ENCODE measurements around the gene RIBC2.

RIBC2 gene

DNA sequence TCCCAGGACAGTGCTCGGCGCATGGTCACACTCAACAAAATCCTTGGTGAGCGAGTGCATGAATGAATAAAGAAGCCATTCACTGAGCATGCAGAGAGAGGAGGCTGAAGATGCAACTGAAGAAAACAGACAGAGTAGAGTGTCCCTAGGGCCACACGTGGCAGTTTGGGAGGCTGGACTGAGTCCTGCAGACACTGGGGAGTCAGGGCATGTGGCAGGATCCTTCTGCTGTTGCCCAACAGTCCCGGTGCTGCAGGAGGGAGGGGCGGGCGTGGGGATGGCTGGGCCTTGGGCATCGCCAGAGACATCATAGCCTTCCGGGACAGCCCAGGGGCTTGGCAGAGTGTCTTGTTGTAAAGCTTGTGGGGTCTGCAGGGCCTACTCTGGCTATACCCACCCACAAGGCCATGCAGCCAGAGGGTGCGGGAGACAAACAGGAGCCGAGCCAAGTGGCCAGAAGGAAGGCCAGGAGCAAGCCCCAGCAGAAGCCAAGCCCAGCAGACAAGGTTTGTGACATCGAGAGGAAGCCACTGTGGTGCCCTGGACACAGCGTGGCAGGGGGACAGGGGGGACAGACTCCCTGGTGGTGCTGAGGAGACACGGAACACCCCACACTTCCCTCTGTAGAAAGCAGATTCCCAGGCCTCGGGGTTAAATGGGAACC, 62.5 kb downstream of the RIBC2 start:
- POLR2A ChIA-PET (ENCODE audit: low non-redundant PET) = no interaction called here
- no peak for DNase-seq (ENCODE audit: low spot score)
- TF ChIP-seq, protein P1, sequence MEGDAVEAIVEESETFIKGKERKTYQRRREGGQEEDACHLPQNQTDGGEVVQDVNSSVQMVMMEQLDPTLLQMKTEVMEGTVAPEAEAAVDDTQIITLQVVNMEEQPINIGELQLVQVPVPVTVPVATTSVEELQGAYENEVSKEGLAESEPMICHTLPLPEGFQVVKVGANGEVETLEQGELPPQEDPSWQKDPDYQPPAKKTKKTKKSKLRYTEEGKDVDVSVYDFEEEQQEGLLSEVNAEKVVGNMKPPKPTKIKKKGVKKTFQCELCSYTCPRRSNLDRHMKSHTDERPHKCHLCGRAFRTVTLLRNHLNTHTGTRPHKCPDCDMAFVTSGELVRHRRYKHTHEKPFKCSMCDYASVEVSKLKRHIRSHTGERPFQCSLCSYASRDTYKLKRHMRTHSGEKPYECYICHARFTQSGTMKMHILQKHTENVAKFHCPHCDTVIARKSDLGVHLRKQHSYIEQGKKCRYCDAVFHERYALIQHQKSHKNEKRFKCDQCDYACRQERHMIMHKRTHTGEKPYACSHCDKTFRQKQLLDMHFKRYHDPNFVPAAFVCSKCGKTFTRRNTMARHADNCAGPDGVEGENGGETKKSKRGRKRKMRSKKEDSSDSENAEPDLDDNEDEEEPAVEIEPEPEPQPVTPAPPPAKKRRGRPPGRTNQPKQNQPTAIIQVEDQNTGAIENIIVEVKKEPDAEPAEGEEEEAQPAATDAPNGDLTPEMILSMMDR (conservative IDR thresholded peaks at IDR 0.05; ENCODE audit: low read depth) = no peak
- CTCF ChIA-PET = no interaction called here
- no peak overlapping the region for H3K27ac ChIP-seq

DNA sequence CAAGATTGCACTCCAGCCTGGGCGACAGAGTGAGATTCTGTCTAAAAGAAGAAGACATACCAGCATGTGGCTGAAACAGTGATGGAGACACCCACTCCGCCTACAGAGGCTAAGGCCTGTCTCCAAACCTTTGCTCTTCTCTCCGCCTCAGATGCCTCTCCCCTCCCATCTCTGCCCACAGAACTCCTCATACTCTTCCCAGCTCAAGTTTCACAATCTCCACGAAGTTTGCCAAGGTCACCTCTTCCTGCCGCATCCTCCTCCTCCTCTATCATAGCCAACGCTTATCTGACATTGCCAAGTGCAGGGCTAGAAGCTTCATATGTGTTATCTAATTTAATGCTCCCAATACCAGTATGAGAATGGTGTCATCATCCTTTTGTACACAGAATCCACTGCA, 63.3 kb downstream of the RIBC2 start:
- POLR2A ChIA-PET (ENCODE audit: low non-redundant PET) = no interaction called here

DNA sequence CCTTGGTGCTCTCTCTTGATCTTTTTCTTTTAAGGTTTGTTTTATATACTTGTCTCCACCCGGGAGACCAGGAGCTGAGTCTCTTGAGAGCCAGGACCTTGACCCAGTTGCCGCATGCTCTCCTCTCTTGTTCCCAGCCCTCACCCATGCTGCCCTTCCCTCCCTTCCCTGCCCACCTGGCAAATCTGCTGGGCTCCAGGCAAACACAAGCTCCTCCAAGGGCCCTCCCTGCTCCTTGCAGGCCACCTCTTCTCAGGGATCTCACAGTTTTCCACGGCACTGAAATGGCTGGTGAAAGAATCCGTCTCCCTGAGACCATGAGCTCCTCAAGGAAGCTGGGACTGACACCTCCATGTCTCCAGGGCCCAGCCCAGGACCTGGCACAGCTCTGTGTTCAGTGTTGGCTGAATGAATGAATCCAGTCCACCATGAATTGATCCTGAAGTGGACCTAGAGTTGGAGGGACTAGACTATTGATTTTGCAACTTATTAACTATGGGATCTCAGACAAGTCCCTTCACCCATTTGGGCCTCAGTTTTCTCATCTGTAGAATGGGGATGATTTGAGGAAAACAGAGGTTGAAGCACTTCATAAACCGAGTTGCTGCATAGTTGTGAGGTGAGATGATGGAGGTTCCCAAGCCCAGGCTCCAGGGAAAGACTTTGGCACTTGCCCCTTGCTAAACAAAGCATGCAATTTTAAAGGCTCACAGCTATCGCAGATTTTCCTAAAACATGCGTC, 64.0 kb downstream of the RIBC2 start:
- CTCF ChIA-PET = no interaction called here
- H3K27ac ChIP-seq = no peak overlapping the region
- POLR2A ChIA-PET (ENCODE audit: low non-redundant PET) = no interaction called here
- DNase-seq (ENCODE audit: low spot score) = no peak
- TF ChIP-seq, protein P1 (conservative IDR thresholded peaks at IDR 0.05; ENCODE audit: low read depth) = no peak

More for the DNA sequence above, 63.3 kb downstream of the RIBC2 start:
- CTCF ChIA-PET = no interaction called here
- H3K27ac ChIP-seq = no peak overlapping the region
- no peak for DNase-seq (ENCODE audit: low spot score)
- TF ChIP-seq, protein P1 (conservative IDR thresholded peaks at IDR 0.05; ENCODE audit: low read depth) = no peak

DNA sequence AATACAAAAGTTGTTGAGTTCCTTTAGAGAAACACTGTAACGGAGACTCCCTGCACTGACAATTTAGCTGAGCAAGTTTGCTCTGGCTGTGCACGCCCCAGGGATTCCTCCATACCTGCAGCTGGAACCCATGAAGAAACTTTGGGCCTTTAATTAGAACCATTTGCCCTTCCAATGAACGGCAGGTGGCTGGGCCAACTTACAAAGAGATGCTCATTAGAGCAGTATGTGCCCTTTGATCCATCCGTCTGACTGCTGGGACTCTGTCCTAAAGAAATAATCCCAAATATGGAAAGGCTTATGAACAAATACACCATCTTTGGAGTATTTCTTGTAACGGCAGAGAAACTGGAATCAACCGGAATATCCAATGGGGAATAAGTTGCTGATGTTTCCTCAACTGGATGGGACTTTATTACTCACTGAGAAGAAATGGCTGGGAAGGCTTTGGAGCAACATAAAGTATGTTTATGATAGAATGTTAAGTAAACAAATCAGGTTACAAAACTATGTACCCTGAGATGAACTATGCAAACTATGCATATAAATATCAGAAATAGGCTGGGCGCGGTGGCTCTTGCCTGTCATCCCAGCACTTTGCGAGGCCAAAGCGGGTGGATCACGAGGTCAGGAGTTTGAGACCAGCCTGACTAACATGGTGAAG, 64.7 kb downstream of the RIBC2 start:
- peak; percentile 20 for DNase-seq (ENCODE audit: low spot score)
- ChIA-PET POLR2A (ENCODE audit: low non-redundant PET) (no interaction called here), CTCF (no interaction called here)
- H3K27ac ChIP-seq = no peak overlapping the region
- TF ChIP-seq, protein P1 (conservative IDR thresholded peaks at IDR 0.05; ENCODE audit: low read depth) = no peak

DNA sequence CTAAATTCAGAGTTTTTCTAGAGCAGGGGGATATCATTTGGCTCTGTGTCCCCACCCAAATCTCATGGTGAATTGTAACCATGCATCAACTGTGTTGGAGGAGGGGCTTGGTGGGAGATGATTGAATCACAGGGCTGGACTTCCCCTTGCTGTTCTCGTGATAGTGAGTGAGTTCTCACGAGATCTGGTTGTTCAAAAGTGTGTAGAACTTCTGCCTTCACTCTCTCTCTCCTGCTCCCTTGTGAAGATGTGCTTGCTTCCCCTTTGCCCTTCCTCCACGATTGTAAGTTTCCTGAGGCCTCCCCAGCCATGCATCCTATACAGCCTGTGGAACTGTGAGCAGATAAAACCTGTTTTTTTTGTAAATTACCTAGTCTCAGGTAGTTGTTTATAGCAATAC, 67.2 kb downstream of the RIBC2 start:
- ChIA-PET CTCF (no interaction called here), POLR2A (ENCODE audit: low non-redundant PET) (no interaction called here)
- DNase-seq (ENCODE audit: low spot score) = no peak
- H3K27ac ChIP-seq = no peak overlapping the region
- TF ChIP-seq, protein P1 (conservative IDR thresholded peaks at IDR 0.05; ENCODE audit: low read depth) = no peak

DNA sequence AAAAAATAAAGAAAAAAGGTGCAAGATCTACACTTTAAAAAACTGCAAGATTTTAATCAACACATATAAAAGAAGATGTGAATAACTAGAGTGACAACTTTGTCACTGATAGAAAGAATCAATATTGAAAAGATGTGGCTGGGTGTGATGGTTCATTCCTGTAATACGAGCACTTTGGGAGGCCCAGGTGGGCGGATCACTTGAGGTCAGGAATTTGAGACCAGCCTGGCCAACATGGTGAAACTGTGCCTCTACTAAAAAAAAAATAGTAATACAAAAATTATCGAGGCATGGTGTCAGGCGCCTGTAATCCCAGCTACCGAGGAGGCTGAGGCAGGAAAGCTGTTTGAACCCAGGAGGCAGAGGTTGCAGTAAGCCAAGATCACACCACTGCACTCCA, 68.2 kb downstream of the RIBC2 start:
- ChIA-PET CTCF (no interaction called here), POLR2A (ENCODE audit: low non-redundant PET) (no interaction called here)
- TF ChIP-seq, protein P1 (conservative IDR thresholded peaks at IDR 0.05; ENCODE audit: low read depth) = no peak
- DNase-seq (ENCODE audit: low spot score) = no peak
- no peak overlapping the region for H3K27ac ChIP-seq
